K562 (cell line): Measurements from ENCODE around the gene ZNF629. TPM values are rescaled to one million over a fixed set of nuclear protein-coding genes. Genes with fewer than 3 reads are reported as not detected.

Experiments
- CCAR2 ChIP-seq: fragments of 200-400 bp; formaldehyde crosslinking; IDR thresholded peaks from 2 replicates; pipeline ENCODE4 v1.6.1; 2017; ENCODE audit warnings: mild to moderate bottlenecking, low read depth, low read length
- FIP1L1 ChIP-seq: fragments of 200-400 bp; formaldehyde crosslinking; IDR thresholded peaks from 2 replicates; pipeline ENCODE4 v1.6.1; 2018; ENCODE audit warnings: mild to moderate bottlenecking, low read depth, low read length; ENCODE audit not compliant: poor library complexity, severe bottlenecking
- MEF2A ChIP-seq: IDR thresholded peaks from 2 replicates; pipeline ENCODE4 v1.6.1; 2011; ENCODE audit warnings: low read depth, mild to moderate bottlenecking, low read length, moderate library complexity; ENCODE audit not compliant: control insufficient read depth
- PHB ChIP-seq: fragments of 250-450 bp; sonication (Bioruptor Pico); IDR thresholded peaks from 2 replicates; pipeline ENCODE4 v1.5.0; 2021
- PHF8 ChIP-seq: fragments of 200-600 bp; sonication (generic); IDR thresholded peaks from 2 replicates; pipeline ENCODE4 v1.6.1; 2012; ENCODE audit warnings: mixed run types, mild to moderate bottlenecking, inconsistent platforms, low read length, moderate library complexity, borderline replicate concordance
- RBM25 ChIP-seq: fragments of 200-400 bp; formaldehyde crosslinking; IDR thresholded peaks from 2 replicates; pipeline ENCODE4 v1.6.1; 2018; ENCODE audit warnings: low read length, low read depth, moderate library complexity; ENCODE audit not compliant: severe bottlenecking
- RERE ChIP-seq: sonication (generic); formaldehyde crosslinking; IDR thresholded peaks from 2 replicates; pipeline ENCODE4 v1.8.0; 2023; ENCODE audit warnings: missing genetic modification reagents, mild to moderate bottlenecking, borderline replicate concordance
- SAP30 ChIP-seq: fragments of 200-600 bp; sonication (generic); IDR thresholded peaks from 2 replicates; pipeline ENCODE4 v1.6.1; 2012; ENCODE audit warnings: borderline replicate concordance, low read depth, mild to moderate bottlenecking, moderate library complexity, low read length, control low read depth, inconsistent platforms; ENCODE audit not compliant: insufficient read depth, poor library complexity, severe bottlenecking
- ZNF280A ChIP-seq: fragments of 450-650 bp; IDR thresholded peaks from 2 replicates; pipeline ENCODE4 v1.6.1; 2018; ENCODE audit warnings: mild to moderate bottlenecking, low read depth; ENCODE audit not compliant: partially characterized antibody
- ZNF407 ChIP-seq: fragments of 450-650 bp; IDR thresholded peaks from 2 replicates; pipeline ENCODE4 v1.6.1; 2016; ENCODE audit warnings: low read depth
- polyA plus RNA-seq, 8 experiments: library from polyadenylated mRNA; depleted of rRNA in 4 of 8; stranded (reverse) in 5 of 8; unstranded in 3 of 8; fragments of >200 nt; fragmentation: Nextera tagmentation in 2 of 8; fragmentation: Illumina TruSeq in 1 of 8; extraction: Ambion mirVana in 2 of 8; extraction: Trizol in 1 of 8; gene quantifications; 2 replicates each; pipeline versions ENCODE4 v1.2.1 to v1.2.3, GENCODE V29; 2011 to 2014; ENCODE audit warnings: inconsistent platforms in 1 of 8, missing spikeins in 1 of 8
- total RNA-seq, 7 experiments: library from RNA; depleted of rRNA in 6 of 7; stranded (reverse); fragments of >200 nt in 6 of 7; fragmentation: Illumina TruSeq in 2 of 7; extraction: Trizol in 2 of 7; gene quantifications; 2 replicates each; pipeline versions ENCODE4 v1.2.1 to v1.2.3, GENCODE V29; 2011 to 2021; ENCODE audit warnings: low replicate concordance in 1 of 7

Gene ZNF629
- total and polyA plus RNA-seq, 9 of the 15 experiments (the other 6 are each of a cell fraction or from before 2014, with no cell fraction given), result 0.44 to 18.8 (median 7.4) TPM

GRCh38 chr16:30805370-30806169 is 18.6 kb upstream of the ZNF629 start (continued):
- no peak for TF ChIP-seq ZNF407
- TF ChIP-seq RBM25, result no peak
- peak; percentile 39 for TF ChIP-seq SAP30
- TF ChIP-seq CCAR2, result no peak
- TF ChIP-seq PHF8, result peak; percentile 95
- TF ChIP-seq ZNF280A, result no peak
- no peak for TF ChIP-seq MEF2A
- TF ChIP-seq RERE (CRISPR knock-in tag), result 0 out of 2 replicates have a peak, but pooled peaks have one; percentile 30
- no peak for TF ChIP-seq PHB (CRISPR knock-in tag)
- TF ChIP-seq FIP1L1, result peak; percentile 69
